Glutamatergic neuron (in vitro differentiated cells): ENCODE measurements around the gene MTHFD1. TPM values are rescaled to one million over a fixed set of nuclear protein-coding genes. Genes with fewer than 3 reads are reported as not detected.

Experiments used
- DNase-seq: peaks from one replicate; pipeline ENCODE4 v3.0.0; 2022
- H3K27ac Mint-ChIP-seq: one replicate; pipeline ENCODE4 v1.8.0; 2020; ENCODE audit warnings: mild to moderate bottlenecking, mixed read lengths, inconsistent platforms; ENCODE audit not compliant: unreplicated experiment
- H3K27me3 Mint-ChIP-seq: one replicate; pipeline ENCODE4 v1.8.0; 2020; ENCODE audit warnings: mild to moderate bottlenecking, moderate library complexity, mixed read lengths, inconsistent platforms; ENCODE audit not compliant: unreplicated experiment
- H3K36me3 Mint-ChIP-seq: one replicate; pipeline ENCODE4 v1.8.0; 2020; ENCODE audit warnings: mild to moderate bottlenecking, mixed read lengths, inconsistent platforms; ENCODE audit not compliant: unreplicated experiment
- H3K4me1 Mint-ChIP-seq: one replicate; pipeline ENCODE4 v1.8.0; 2020; ENCODE audit warnings: mild to moderate bottlenecking, low read depth, mixed read lengths, inconsistent platforms; ENCODE audit not compliant: unreplicated experiment
- H3K4me3 Mint-ChIP-seq: one replicate; pipeline ENCODE4 v1.8.0; 2020; ENCODE audit warnings: mild to moderate bottlenecking, mixed read lengths, inconsistent platforms; ENCODE audit not compliant: unreplicated experiment
- H3K9me3 Mint-ChIP-seq: one replicate; pipeline ENCODE4 v1.8.0; 2020; ENCODE audit warnings: mild to moderate bottlenecking, moderate library complexity, mixed read lengths, inconsistent platforms; ENCODE audit not compliant: unreplicated experiment
- total RNA-seq: library from RNA; stranded (reverse); fragmentation: NEBNext Ultra II Directional; extraction: Animal tissue kit (Norgen Biotek cat#: 25700); gene quantifications from one replicate; pipeline ENCODE4 v1.2.1, GENCODE V29; 2021; ENCODE audit not compliant: unreplicated experiment
- TF ChIP-seq, protein P1 (sequence below): fragments of 200-600 bp; sonication (generic); IDR thresholded peaks from one replicate; pipeline ENCODE4 v1.5.0; 2021; ENCODE audit not compliant: partially characterized antibody, unreplicated experiment

MTHFD1 gene
- total RNA-seq, 1 donor from 2014 or later = 33.0 TPM

DNA sequence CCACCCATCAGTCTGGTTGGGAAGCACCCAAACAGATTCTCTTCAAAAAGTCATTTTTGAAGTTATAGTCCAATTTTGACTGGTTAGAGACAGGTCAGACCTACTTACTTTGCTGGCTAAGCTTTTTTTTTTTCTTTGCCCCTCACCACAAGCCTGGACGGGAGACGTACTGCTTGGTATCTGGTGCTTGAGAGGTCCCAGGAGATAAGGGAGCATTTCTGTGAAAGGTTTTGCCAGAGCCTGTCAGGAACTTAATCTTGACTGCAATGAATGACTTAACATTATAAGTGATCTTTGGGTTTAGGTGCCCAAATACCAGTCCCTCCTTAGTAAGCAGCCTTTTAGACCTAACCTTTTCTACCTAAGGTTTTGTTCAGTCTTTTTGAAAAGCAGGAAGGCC is 6.3 kb downstream of the MTHFD1 start:
- Mint-ChIP-seq H3K27ac (no peak overlapping the region), H3K4me1 (peaks cover 2% of the 10 kb centered on the region), H3K9me3 (peaks cover 1% of the 10 kb centered on the region), H3K27me3 (peaks cover 1% of the 10 kb centered on the region), H3K36me3 (no peaks in the 10 kb centered on the region), H3K4me3 (no peak overlapping the region)
- no peak for DNase-seq
- TF ChIP-seq, protein P1, sequence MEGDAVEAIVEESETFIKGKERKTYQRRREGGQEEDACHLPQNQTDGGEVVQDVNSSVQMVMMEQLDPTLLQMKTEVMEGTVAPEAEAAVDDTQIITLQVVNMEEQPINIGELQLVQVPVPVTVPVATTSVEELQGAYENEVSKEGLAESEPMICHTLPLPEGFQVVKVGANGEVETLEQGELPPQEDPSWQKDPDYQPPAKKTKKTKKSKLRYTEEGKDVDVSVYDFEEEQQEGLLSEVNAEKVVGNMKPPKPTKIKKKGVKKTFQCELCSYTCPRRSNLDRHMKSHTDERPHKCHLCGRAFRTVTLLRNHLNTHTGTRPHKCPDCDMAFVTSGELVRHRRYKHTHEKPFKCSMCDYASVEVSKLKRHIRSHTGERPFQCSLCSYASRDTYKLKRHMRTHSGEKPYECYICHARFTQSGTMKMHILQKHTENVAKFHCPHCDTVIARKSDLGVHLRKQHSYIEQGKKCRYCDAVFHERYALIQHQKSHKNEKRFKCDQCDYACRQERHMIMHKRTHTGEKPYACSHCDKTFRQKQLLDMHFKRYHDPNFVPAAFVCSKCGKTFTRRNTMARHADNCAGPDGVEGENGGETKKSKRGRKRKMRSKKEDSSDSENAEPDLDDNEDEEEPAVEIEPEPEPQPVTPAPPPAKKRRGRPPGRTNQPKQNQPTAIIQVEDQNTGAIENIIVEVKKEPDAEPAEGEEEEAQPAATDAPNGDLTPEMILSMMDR = no peak

DNA sequence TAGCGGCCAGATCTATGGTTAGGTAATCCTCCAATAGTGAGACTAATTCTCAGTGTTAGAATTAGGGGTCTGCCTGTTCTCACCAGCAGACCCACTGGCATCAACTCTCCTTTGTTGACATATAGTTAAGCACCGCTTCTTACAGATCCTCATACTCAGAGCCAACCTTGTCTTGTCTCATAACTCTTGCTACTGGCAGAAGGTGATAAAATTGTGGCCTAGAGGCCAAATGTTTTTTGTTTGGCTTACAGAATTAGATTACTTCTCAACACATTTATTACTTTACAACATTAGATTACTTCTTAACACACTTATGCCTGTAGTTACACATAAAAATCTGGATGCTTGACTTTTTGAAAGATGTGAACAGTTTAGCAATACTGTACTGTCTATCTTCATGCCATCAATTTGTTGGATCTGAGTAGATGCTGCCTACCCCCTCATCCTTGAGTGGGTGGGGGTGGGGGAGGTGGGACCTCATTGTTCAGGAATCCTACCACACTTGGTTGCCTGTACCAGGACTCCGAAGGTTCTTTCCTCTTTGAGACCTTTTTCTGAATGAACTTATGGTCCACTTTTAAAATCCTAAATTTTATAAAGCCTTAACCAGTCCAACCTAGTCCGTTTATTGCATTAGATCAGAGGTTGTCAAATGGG is 7.0 kb downstream of the MTHFD1 start:
- Mint-ChIP-seq H3K9me3 (peaks cover 1% of the 10 kb centered on the region), H3K4me1 (peaks cover 2% of the 10 kb centered on the region), H3K27me3 (peaks cover 1% of the 10 kb centered on the region), H3K36me3 (no peaks in the 10 kb centered on the region), H3K27ac (no peak overlapping the region), H3K4me3 (no peak overlapping the region)
- TF ChIP-seq, protein P1 = no peak
- DNase-seq = no peak

DNA sequence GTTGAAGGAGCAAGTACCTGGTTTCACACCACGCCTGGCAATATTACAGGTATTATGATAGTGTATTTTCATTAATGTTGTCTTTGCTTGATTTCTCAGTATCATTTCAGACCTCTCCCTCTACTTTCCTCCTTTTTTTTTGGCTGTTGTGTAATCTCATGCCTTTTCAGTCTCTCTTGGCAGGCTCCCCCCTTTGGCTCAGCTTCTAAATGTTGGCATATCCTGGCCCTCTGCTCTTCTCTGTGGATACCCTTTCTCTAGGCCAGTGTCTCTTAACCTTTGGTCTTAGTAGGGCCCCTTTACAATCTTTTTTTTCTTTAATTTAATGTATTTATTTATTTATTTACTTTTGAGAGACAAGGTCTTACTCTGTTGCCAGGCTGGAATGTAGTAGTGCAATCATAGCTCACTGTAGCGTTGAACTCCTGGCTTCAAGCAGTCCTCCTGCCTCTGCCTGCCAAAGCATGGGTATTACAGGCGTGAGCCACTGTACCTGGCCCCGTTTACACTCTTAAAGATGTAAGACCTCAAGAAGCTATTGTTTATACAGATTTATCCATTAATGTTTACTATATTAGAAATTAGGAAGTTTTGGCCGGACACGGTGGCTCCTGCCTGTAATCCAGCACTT is 12.8 kb downstream of the MTHFD1 start:
- no peaks in the 10 kb centered on the region for H3K9me3 Mint-ChIP-seq
- DNase-seq = no peak
- TF ChIP-seq, protein P1 = no peak
- H3K27me3 Mint-ChIP-seq = no peaks in the 10 kb centered on the region
- H3K4me1 Mint-ChIP-seq = no peaks in the 10 kb centered on the region
- H3K4me3 Mint-ChIP-seq = no peak overlapping the region
- H3K27ac Mint-ChIP-seq = no peak overlapping the region
- no peaks in the 10 kb centered on the region for H3K36me3 Mint-ChIP-seq

DNA sequence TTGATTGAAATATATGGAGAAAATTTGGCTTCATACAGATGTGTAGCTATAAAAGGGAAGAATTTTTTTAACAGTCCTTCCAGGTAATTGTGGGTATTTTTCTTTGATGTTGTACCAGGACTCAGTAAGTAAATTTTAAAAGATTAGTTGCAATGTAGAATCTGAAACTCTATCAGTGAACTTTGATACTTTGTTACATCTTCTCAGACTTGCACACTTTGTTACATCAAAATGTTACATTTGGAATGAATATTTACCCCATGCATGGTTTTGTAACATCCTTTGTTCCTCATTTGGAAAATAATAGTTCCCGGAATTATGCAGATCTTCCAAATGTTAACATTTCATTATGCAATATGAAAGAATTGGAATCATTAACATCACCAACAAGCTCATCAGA is 13.8 kb downstream of the MTHFD1 start:
- Mint-ChIP-seq H3K4me3 (no peak overlapping the region), H3K9me3 (no peaks in the 10 kb centered on the region), H3K36me3 (no peaks in the 10 kb centered on the region), H3K27ac (no peak overlapping the region), H3K27me3 (no peaks in the 10 kb centered on the region), H3K4me1 (no peaks in the 10 kb centered on the region)
- no peak for DNase-seq
- TF ChIP-seq, protein P1 = no peak

DNA sequence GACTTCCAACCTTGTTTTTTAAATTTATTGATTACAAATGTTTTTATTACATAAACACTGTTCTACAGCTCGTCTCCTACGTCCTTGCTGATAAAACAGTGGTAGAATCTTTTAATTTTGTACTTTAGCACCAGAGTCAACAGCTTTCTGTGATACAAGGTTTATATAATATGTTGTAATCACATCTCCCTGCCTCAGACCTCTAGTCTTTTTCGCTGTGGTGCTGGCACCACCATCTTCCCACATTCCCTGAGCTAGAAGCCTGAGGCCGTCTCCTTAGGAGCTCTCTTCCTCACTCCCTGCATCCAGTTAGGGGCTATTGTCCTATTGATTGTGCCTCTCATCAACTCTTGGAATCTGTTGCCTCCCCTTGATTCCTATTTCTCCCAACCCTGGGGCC is 17.1 kb downstream of the MTHFD1 start:
- Mint-ChIP-seq H3K4me3 (no peak overlapping the region), H3K36me3 (no peaks in the 10 kb centered on the region), H3K27ac (no peak overlapping the region), H3K4me1 (no peaks in the 10 kb centered on the region), H3K9me3 (no peaks in the 10 kb centered on the region), H3K27me3 (no peaks in the 10 kb centered on the region)
- TF ChIP-seq, protein P1 = no peak
- DNase-seq = no peak
